Measurements from ENCODE around the gene HDAC9. TPM values are rescaled to one million over a fixed set of nuclear protein-coding genes. Genes with fewer than 3 reads are reported as not detected.
A peak's percentile ranks its signal among the peaks of the same experiment; 100 is the strongest.

Gene HDAC9
- total RNA-seq, 1 experiment from 2014 or later, result 14.7 TPM

DNA sequence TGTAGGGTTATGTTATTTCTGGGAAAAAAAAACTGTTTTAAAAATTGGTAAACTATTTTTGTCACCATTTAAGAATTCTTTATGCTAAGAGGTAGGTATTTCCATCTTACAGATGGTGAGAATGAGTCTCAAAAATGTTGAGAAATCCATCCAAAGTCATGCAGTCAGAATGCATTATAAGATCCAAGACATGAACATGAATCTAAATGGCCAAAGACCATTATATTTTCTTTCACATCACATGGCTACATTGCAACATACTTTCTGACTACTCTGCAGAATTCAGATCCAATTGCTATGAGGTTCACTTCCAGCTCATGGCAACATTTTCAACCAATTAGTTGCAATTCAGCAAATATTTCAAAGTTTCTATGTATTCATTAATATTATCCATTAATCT lies 440.7 kb downstream of the HDAC9 start:
- H3F3A ChIP-seq (ENCODE audit: insufficient read depth, low read depth), result no peaks in the 10 kb centered on the region
- TF ChIP-seq EZH2 (IDR thresholded peaks at IDR 0.05; ENCODE audit: low read depth), result no peak
- TF ChIP-seq, protein P1, sequence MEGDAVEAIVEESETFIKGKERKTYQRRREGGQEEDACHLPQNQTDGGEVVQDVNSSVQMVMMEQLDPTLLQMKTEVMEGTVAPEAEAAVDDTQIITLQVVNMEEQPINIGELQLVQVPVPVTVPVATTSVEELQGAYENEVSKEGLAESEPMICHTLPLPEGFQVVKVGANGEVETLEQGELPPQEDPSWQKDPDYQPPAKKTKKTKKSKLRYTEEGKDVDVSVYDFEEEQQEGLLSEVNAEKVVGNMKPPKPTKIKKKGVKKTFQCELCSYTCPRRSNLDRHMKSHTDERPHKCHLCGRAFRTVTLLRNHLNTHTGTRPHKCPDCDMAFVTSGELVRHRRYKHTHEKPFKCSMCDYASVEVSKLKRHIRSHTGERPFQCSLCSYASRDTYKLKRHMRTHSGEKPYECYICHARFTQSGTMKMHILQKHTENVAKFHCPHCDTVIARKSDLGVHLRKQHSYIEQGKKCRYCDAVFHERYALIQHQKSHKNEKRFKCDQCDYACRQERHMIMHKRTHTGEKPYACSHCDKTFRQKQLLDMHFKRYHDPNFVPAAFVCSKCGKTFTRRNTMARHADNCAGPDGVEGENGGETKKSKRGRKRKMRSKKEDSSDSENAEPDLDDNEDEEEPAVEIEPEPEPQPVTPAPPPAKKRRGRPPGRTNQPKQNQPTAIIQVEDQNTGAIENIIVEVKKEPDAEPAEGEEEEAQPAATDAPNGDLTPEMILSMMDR (conservative IDR thresholded peaks at IDR 0.05), result no peak
- ChIA-PET CTCF (no interaction called here), POLR2A (ENCODE audit: unreplicated experiment) (no interaction called here)
- H3K9me2 ChIP-seq (ENCODE audit: insufficient read depth), result peaks cover 9% of the 10 kb centered on the region; the same call in 1 of the 2 replicates
- no peaks in the 10 kb centered on the region for H4K20me1 ChIP-seq (ENCODE audit: insufficient read depth)
- no peak overlapping the region for H3K4me3 ChIP-seq
- intact Hi-C loops (cut with micrococcal nuclease; ENCODE audit: unreplicated experiment), result no loop called here
- no peaks in the 10 kb centered on the region for H3K79me2 ChIP-seq (ENCODE audit: low read depth)
- H2AFZ ChIP-seq, result no peak overlapping the region
- DNase-seq, result no peak
- no peaks in the 10 kb centered on the region for H3K4me1 ChIP-seq (replicated peaks; ENCODE audit: insufficient read depth)
- no peak overlapping the region for H3K4me2 ChIP-seq
- no peaks in the 10 kb centered on the region for H3K9me3 ChIP-seq (ENCODE audit: insufficient read depth, low read depth)
- no peak overlapping the region for H3K27ac ChIP-seq
- BruUV-seq (replicated peaks), result no TSS peak
- H3K36me3 ChIP-seq (ENCODE audit: low read depth), result no peaks in the 10 kb centered on the region
- H3K27me3 ChIP-seq (ENCODE audit: insufficient read depth, low read depth), result no peaks in the 10 kb centered on the region

DNA sequence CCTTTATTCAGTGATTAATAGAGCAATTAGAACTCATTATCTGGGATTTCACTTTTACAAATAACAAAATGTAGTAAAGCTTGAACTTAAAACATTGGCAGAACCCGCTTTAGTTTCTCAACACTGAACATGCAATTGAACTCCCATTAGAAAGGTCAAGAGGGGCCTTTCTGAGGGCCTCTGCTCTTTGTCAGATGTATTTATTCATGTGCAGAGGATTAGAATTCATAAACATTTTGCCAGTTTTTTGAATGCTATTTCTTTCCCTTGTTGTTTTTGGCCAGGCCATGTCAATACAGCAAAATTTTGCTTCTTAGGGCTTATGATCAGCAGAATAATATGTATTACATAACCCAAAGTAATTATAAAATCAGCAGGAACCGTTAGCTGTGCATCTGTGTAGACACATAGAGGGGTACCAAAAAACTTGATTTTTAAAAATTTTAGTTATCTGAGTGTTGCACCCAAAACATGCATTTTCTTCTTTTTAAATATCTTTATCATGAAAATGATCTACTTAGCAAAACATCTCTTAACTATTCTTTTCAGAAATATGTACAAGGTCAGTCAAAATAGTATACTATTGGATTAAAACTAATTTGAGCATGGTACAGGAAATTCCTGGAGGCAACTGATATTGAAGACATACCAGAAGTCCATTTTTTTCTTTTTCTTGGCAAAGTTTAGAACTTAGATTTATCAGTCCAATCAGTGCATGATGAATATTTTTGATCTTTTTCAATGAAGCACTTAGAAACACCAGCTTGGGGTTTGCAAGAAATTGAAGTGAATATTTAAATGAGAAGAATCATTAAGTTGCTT lies 444.4 kb downstream of the HDAC9 start:
- no peak overlapping the region for H3K27ac ChIP-seq
- peaks cover 3% of the 10 kb centered on the region; the same call in 1 of the 2 replicates for H3K9me2 ChIP-seq (ENCODE audit: insufficient read depth)
- no peaks in the 10 kb centered on the region for H3K36me3 ChIP-seq (ENCODE audit: low read depth)
- H3K4me3 ChIP-seq, result no peak overlapping the region
- POLR2A ChIA-PET (ENCODE audit: unreplicated experiment), result no interaction called here
- no peaks in the 10 kb centered on the region for H3K27me3 ChIP-seq (ENCODE audit: insufficient read depth, low read depth)
- DNase-seq, result no peak
- H2AFZ ChIP-seq, result no peak overlapping the region
- no peaks in the 10 kb centered on the region for H3K79me2 ChIP-seq (ENCODE audit: low read depth)
- no peak overlapping the region for H3K4me2 ChIP-seq
- no peaks in the 10 kb centered on the region for H3K9me3 ChIP-seq (ENCODE audit: insufficient read depth, low read depth)
- no peaks in the 10 kb centered on the region for H3F3A ChIP-seq (ENCODE audit: insufficient read depth, low read depth)
- TF ChIP-seq, protein P1 (conservative IDR thresholded peaks at IDR 0.05), result no peak
- TF ChIP-seq EZH2 (IDR thresholded peaks at IDR 0.05; ENCODE audit: low read depth), result no peak
- no peaks in the 10 kb centered on the region for H4K20me1 ChIP-seq (ENCODE audit: insufficient read depth)
- CTCF ChIA-PET, result no interaction called here
- no TSS peak for BruUV-seq (replicated peaks)
- intact Hi-C loops (cut with micrococcal nuclease; ENCODE audit: unreplicated experiment), result no loop called here
- H3K4me1 ChIP-seq (replicated peaks; ENCODE audit: insufficient read depth), result no peaks in the 10 kb centered on the region

DNA sequence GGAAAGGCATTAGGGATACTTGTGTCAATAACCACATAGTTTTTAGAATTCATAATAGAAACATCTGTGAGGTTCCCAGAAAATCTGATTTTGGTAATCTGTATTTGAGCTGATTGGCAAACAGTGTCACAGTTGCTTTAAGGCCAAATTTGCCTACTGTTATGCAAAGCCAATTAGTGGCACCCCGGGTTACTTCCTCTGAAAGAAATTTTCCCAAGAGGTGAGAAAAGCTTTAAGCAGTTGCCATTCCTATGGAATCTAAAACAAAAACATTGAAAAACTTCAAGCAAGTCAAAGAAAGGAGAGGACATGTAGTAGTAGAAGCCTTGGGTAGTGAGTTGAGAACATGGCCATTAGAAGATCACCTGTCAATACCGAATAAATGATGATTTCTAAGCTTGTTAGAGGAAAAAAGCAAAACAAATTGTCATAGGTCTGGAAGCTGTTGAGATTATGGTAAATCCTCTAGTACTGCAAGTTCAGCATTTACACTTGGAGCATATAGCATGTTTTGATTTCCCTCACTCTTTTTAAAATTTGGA lies 445.1 kb downstream of the HDAC9 start:
- H3K36me3 ChIP-seq (ENCODE audit: low read depth), result no peaks in the 10 kb centered on the region
- intact Hi-C loops (cut with micrococcal nuclease; ENCODE audit: unreplicated experiment), result no loop called here
- ChIA-PET CTCF (no interaction called here), POLR2A (ENCODE audit: unreplicated experiment) (no interaction called here)
- H3K27ac ChIP-seq, result no peak overlapping the region
- H3K4me1 ChIP-seq (replicated peaks; ENCODE audit: insufficient read depth), result no peaks in the 10 kb centered on the region
- DNase-seq, result no peak
- H3K4me3 ChIP-seq, result no peak overlapping the region
- no peaks in the 10 kb centered on the region for H3K27me3 ChIP-seq (ENCODE audit: insufficient read depth, low read depth)
- no peaks in the 10 kb centered on the region for H3K79me2 ChIP-seq (ENCODE audit: low read depth)
- no peaks in the 10 kb centered on the region for H4K20me1 ChIP-seq (ENCODE audit: insufficient read depth)
- H3K4me2 ChIP-seq, result no peak overlapping the region
- BruUV-seq (replicated peaks), result no TSS peak
- no peaks in the 10 kb centered on the region for H3F3A ChIP-seq (ENCODE audit: insufficient read depth, low read depth)
- no peak for TF ChIP-seq EZH2 (IDR thresholded peaks at IDR 0.05; ENCODE audit: low read depth)
- TF ChIP-seq, protein P1 (conservative IDR thresholded peaks at IDR 0.05), result no peak
- peak overlapping the region; percentile 67 for H2AFZ ChIP-seq
- no peaks in the 10 kb centered on the region for H3K9me3 ChIP-seq (ENCODE audit: insufficient read depth, low read depth)
- peaks cover 3% of the 10 kb centered on the region; the same call in 1 of the 2 replicates for H3K9me2 ChIP-seq (ENCODE audit: insufficient read depth)

Measured in PC-9 (cell line).